GM19452 (cell line): ENCODE results near the gene HDGFL2.

Experiments used
- ATAC-seq: cut with Tn5 transposase; IDR thresholded peaks from one replicate; pipeline ENCODE4 v1.9.1; 2021; ENCODE audit not compliant: unreplicated experiment

Gene HDGFL2

DNA sequence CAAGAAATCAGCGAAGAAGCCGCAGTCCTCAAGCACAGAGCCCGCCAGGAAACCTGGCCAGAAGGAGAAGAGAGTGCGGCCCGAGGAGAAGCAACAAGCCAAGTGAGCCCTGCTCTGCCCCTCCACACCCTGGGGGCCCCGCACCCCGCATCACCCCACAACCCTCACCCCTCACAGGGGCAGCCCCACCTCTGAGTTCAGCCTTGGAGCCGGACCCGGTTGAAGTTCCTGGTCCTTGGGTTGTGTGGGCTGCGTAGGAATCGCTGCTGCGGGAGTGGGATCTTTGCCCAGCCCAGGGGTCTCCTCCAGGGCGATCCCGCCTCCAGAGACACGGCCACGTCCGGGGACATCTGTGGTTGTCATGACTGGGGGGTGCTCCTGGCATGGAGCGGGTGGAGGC, 24.2 kb downstream of the HDGFL2 start:
- ATAC-seq = no peak

DNA sequence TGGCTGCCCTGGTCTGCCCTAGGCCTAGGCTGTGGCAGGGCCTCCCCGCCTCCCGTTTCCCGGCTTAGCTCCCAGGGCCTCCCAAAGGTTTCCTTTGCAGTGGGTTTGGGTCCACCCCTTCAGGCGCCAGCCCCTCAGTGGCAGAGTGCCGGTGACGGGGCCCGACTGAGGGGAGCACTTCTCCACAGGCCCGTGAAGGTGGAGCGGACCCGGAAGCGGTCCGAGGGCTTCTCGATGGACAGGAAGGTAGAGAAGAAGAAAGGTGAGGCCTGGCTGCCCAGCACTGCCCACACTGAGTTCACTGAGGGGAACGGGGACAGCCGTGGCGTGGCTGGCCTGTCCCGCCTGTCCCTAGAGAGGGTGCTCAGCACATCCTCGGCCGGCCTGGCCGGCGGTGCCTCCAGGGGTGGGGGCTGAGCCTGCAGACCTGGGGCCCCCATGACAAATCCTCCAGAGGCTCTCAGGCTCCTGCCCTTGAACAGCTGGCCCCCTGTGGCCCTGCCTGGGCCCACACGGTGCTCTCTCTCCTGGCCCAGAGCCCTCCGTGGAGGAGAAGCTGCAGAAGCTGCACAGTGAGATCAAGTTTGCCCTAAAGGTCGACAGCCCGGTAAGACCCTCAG, 25.8 kb downstream of the HDGFL2 start:
- no peak for ATAC-seq

DNA sequence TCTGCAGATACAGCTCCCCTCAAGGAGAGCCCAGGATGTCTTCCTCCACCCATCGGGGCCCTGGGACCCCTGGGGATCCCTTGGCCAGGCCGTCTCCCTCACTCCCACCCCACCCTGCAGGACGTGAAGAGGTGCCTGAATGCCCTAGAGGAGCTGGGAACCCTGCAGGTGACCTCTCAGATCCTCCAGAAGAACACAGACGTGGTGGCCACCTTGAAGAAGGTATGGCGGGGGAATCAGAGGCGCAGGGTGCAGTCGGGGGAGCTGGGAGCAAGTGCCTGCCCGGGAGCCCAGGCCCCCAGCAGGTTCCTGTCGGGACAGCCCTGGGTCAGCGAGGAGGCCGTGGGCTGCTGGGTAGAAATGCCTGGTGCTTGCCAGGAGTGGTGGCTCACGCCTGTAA, 26.6 kb downstream of the HDGFL2 start:
- no peak for ATAC-seq

DNA sequence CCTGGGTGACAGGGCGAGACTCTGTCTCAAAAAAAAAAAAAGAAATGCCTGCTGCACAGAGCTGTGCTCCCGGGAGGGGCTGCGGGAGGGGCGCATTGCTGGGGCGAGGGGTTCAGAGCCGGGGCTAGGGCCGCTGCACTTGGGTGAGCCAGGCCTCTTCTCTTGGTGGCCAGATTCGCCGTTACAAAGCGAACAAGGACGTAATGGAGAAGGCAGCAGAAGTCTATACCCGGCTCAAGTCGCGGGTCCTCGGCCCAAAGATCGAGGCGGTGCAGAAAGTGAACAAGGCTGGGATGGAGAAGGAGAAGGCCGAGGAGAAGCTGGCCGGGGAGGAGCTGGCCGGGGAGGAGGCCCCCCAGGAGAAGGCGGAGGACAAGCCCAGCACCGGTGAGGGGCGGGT, 27.2 kb downstream of the HDGFL2 start:
- ATAC-seq = no peak

DNA sequence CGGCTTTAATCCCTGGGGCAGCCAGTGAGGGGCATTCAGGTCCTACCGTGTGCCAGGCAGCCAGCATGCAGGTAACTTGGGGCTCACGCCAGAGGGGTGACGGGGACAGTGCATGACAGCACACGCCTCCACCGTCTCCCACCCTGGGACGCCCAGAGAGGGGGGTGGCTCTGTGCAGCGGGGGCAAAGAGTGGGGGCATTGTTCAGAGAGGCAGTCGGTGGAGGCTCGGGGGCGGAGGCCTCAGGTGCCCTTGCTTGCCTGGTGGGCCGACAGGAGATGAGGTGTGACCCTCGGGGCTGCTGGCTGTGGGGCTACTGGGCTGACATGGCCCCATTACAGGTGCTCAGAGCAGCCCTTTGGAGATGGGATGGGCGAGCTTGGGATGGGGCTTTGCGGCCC, 27.8 kb downstream of the HDGFL2 start:
- no peak for ATAC-seq

DNA sequence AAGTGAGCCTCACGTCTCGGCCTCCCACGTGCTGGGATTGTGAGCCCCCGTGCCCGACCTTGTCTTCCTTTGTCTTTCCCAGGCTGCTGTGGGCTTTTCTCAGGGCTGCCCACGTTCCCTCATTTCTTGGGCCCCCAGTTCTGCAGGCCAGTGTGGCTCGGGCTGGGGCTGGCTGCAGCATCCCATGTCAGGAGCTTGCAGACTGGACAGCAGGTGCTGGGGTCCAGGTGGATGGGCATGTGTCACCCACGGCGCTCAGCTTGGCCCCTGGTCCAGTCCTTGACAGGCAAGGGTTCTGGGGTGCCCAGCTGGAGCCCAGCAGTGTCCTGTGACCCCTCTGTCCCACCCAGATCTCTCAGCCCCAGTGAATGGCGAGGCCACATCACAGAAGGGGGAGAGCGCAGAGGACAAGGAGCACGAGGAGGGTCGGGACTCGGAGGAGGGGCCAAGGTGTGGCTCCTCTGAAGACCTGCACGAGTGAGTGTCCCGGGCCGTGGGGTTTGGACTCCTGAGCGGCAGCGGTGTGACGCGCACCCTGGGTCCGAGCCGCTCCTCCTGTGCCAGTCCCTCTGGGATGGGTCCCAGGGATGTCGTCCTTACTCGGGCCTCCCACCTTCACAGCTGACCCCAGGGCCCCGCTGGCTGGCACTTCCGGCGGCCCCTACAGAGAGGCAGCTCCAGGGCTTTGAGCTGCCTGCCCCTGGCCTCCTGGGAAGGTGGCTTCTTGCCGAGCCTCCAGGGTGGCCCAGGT, 28.9 kb downstream of the HDGFL2 start:
- ATAC-seq = no peak

DNA sequence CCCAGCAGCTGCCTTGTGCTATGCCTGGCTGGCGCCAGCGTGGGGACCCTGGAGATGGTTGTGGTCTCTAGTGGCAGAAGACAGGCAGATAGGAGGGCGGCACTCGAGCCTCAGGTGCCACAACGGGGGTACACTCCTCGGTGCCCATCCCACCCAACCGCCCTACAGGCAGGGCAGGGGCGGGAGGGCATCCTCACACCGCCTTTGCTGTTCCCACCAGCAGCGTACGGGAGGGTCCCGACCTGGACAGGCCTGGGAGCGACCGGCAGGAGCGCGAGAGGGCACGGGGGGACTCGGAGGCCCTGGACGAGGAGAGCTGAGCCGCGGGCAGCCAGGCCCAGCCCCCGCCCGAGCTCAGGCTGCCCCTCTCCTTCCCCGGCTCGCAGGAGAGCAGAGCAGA, 29.6 kb downstream of the HDGFL2 start:
- ATAC-seq = no peak

DNA sequence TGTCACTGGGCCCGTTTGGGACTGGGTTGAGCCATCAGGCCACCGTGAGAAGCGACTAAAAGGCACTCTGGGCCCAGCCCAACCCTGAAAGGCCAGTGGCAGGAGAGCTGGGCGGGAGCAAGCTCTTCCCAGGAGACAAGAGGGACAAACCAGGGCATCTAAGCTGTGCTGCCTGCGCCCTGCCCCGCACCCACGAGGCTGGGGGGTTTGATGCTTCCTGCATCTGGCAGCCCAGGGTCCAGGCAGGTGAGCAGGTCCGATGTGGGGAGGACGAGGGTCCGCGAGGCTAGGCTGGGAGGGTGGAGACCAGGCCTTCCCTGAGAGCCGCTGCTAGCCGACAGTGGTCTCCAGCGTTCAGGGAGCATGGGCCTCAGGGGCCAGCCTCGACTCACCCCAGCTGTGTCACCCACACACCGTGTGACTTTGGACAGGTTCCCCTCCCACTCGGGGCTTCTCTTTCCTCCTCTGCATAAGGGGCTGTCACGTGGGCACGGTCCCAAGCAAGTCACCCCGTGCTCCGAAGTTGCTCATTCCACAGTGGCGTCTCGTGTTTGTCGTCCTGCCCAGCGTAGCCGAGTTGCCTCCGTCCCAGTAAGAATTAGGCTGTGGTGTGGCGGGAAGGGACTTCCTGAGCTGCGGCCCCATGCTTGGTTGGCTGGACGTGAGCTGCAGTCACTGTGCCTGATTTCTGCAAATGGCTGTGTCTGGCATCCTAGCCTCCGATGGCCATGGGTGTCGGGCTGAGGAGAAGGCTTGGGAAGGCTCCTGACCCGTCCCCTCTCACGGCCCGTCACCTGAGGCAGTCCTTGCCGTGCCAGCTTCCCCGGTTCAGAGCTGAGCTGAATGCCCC, 30.4 kb downstream of the HDGFL2 start:
- ATAC-seq = no peak

DNA sequence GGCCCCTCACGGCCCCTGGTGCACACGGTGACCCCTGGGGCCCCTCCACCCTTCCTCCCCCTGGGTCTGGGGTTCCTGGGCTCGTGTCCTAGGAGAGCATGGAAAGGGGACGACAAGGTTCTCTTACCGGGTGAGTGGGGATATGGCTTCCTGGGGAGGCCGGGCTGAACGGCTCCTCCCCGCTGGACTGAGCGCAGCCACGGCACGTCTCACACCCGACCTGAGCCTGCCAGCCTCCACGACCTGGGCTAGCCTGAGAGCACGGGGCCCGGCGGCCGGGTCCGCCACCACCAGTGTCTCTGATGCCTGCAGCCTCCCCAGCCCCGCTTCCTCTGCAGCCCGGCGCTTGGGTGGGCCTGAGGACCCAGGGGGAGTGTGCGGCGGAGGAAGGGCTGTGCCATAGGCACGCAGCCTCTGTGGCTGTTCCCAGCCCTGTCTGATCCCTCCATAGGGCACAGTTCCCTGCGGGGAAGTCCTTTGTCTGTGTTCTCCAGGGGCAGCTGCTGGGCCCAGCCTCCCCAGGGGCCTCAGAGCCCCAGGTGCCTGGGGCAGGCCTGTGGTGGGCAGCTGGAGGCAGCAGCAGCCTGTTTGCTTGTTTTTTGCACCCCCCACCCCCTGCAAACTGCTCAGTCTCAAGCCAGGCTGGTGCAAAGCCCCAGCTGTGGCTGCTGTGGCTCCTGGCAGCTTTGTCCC, 31.2 kb downstream of the HDGFL2 start:
- ATAC-seq = no peak

DNA sequence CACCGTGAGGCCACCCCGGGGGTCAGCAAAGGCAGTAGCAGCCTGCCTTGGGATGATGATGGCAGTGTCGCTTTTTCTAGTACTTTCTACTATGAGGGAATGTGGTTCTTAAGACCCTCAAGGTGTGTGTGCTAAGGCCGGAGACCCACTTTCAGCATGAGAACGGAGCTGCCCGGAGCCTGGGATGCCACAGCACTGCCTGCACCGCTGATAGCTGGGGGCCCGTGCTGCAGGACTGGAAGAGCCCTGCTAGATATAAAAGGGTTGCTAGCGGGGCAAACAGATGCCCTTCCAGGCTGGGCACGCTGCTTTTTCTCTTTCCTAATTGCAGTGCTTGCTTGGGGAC, 31.7 kb downstream of the HDGFL2 start:
- no peak for ATAC-seq

DNA sequence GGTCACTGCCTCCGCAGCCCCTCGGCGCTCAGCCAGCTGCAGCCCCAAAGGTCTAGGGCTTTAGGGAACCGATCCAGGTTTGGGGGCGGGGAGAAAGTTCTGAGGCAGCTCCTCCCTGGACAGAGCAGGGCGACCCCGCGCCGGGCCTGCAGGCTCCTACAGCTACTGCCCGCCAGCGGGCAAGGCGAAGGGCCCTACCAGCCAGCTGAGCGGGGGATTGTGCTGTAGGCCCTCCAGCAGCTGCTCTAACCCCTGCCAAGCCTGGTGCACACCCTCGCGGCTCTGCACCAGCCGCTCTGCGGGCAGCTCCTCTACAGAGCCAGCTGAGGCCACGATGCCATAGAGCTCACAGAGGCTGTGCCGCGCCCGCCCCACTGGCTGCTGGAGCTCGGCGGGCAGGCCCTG, 32.2 kb downstream of the HDGFL2 start:
- no peak for ATAC-seq

DNA sequence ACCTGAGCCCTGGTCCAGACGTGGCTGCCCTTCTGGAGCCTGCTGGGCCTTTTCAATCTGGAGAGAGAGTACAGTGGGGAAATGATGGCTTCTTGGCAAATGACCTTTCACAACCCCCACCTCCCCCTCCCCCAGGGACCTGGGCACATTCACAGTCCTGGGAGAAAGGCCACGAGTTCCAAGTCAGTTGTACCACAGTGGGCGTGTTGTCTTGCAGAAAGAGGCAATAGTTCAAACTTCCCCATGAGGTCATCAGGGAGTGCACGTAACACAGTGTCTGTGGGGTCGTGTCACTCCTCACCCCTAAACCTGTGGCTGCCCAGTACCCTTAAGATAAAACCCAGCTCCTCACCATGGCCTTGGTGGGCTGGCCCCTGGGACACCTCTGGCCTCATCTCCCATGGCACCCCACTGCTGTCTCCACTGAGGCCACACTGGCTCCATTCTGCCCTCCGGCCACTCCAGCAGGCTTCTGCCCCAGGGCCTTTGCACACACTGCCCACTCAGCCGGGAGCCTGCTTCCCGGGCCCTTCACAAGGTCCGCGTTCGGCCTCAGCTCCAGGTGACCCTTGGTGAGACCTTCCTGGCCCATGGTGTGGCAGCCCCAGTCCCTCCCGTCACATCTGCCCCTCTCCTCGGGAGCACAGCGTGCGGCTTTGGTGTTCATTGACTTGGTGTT, 32.9 kb downstream of the HDGFL2 start:
- ATAC-seq = no peak

DNA sequence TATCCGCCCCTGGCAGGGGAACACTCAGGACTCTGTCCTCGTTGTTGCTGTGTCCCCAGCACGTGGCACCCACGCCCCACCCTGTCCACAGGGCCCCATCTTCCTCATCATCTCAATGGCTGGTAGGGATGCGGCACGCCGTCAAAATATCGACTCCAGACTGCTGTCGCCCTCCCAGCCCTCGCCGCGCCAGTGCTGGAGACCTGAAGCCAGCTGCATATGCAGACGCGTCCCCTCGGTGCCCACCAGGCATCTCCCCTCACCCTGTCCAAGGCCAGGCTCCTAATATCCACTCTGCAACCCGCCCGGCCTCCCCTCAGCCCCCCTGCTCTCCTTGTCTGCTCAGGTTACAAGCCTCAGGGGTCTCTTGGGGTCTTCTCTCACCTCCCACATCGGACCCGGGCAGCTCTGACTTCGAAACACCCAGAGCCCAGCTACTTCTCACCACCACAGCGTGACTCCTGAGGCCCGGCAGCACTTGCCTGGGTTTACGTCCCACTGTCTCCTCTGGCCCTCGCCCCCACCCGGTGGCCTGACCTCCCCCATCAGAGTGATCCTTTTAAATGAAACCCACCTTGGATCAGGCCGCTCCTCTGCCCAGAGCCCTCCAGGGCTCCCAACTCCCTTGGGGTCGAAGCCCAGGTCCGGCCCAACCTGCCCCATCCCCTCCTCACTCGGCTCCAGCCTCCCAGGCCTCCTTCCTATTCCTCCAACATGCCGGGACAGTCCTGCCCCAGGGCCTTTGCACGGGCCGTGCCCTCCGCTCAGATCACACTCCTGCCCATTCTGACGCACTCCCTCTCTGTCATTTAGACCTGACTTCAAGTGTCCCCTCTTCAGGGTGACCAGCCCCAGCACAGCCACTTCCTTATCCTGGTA, 33.7 kb downstream of the HDGFL2 start:
- ATAC-seq = no peak

DNA sequence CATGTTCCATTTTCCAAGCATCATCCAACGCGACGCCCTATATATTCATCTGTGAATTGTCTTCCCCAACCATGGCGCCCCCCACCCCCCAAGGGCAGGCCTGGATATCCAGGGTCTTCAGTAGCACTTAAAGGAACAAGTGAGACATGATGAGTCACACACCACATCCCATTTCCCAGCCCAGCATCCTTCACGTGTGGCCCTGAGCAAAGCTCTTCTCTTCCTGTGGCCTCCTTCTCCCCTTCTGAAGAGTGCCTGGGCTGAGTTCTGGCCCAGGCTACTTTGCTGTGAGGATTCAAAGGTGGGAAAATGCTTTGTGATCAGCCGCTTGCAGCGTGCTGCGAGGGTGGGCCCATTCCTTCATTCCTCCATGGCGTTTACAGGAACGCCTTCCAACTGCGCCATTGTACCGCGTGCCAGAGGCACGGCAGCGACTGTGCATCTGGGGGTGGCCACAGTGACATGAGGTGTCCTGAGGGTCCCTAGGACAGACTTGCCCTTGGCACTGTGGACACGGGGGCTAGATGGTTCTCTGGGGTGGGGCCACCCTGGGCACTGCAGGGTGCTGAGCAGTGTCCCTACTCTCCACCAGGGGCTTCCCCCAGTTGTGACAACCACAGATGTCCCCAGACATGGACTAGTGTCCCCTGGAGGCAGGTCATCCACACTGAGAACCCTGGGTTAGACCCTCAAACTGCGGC, 34.5 kb downstream of the HDGFL2 start:
- ATAC-seq = no peak

DNA sequence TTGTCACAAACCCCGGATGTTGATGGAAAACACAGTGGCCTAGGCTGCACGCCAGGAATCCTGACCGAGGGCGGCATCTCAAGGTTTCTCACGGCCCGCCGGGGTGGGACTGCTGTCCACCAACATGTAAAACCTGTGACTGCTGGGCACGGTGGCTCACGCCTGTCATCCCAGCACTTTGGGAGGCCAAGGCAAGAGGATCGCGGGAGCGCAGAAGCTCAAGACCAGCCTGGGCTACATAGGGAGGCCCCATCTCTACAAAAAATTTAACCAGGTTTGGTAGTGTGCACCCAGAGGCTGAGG, 35.0 kb downstream of the HDGFL2 start:
- ATAC-seq = no peak

DNA sequence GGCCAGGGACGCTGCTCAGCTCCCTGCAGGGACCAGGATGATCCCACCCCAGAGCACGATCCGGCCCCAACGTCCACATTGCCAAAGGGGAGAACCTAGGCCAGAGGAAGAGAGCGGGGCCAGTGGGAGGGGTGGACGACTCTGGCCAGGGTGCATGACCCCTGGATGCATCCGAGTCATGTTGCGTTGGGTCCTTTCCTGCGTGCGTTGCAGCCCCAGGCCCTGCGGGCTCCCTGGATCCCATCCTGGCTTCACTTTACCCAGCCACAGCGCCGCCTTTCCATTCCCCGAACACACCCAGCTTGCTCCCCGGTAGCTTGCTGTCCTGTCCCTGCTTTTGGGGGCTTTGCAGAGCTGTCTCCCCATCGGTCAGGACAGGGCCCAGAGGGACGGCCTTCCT, 35.7 kb downstream of the HDGFL2 start:
- ATAC-seq = no peak

DNA sequence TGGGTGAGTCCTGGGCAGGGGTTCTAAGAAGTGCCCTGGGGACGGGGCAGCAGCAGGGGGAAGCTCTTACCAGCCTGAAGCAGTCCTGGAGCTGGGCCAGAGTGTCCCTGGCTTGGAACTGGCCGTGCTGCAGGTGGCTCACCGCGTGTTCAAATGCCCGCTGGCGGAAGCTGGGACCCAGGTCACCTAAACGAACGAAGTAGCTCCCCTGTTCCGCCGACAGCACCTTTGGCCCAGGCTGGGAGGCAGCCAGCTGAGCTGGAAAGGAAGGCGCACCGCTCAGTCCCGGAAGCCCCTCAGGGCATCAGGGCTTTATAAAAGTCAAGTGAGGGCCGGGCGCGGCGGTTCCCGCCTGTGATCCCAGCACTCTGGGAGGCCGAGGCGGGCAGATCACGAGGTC, 36.6 kb downstream of the HDGFL2 start:
- no peak for ATAC-seq

DNA sequence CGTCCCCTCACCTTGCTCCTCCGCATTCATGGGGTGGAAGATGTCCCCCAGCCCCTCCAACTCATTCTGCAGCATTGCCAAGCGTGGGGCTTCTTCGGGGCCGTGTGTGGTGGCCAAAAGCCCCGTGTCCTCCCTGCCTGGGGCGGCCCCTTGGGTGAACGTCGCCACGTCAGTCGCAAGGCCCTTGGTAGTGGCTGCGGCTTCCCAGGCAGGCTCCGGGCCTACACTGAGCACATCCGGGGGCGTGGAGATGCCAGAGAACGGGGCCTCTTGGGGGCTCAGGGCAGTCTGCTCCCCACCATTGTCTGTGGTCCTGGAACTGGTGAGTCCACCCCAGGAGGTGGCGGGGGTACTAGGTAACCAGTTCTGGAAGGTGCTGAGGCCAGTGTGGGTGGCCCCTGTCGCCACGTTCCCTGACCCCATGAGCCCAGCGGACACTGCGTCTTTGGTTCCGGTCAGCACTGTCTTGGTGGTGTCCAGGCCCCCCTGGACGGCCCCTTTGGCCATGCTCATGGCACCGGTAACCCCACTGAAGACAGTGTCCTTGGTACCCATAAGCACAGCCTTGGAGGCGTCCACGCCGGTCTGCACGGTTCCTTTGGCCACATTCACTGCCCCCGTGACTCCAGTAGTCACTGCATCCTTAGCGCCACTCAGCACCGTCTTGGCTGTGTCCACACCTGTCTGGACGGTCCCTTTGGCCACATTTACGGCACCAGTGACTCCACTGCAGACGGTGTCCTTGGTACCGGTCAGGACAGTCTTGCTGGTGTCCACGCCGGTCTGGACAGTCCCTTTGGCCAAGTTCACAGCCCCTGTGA, 38.5 kb downstream of the HDGFL2 start:
- no peak for ATAC-seq
